ENCODE measurements around the gene LARP4B.

DNA sequence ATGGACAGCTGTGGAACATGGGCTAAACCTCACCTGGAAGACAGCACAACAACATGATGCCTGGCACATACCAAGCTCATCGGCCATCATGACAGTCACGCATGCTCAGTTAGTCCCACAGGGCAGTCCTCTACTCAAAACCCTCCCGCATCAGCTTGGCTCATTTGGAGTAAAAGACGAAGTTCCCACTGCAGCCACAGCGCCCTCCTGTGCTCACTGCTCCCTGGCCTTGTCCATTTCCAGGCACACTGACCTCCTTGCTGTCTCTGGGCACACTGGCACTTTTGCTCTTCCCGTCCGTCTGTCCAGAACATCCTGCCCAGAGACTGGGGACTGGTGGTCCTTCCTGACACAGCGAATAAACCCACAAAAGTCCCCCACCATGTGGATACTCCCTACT is 66.2 kb downstream of the LARP4B start:
- no peak for TF ChIP-seq POLR2AphosphoS5 (IDR thresholded peaks at IDR 0.05; ENCODE audit: borderline replicate concordance, low read depth, low read length)
- no peak for TF ChIP-seq EZH2 (IDR thresholded peaks at IDR 0.05)
